GM12873 (cell line): ENCODE measurements around the gene NT5C3A.

Source experiments
- CTCF ChIP-seq: IDR thresholded peaks from 2 replicates; pipeline ENCODE4 v1.5.1; 2012; ENCODE audit warnings: low read depth, mild to moderate bottlenecking, moderate library complexity, low read length, control low read depth; ENCODE audit not compliant: insufficient read depth; ENCODE audit errors: missing control alignments

The NT5C3A gene

DNA sequence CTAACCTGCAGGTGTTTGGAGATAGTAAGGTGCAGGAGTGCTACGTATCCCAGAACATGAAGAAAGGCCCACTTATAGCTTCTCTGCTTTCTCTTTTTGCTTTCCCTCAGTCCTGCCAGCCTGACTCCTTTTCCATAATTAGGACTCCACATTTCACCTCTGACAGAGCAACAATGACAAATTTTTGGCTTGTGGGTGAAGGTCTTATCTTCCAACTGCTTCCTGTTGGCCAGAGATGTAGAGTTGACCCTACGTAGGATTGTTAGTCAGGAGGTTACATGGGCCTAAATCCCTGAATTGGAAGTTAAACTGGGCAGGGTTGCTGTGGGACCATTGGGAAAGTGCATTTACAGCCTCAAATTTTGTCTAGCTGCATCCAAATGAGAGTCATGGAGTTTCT, 25.3 kb upstream of the NT5C3A start:
- no peak for TF ChIP-seq CTCF

DNA sequence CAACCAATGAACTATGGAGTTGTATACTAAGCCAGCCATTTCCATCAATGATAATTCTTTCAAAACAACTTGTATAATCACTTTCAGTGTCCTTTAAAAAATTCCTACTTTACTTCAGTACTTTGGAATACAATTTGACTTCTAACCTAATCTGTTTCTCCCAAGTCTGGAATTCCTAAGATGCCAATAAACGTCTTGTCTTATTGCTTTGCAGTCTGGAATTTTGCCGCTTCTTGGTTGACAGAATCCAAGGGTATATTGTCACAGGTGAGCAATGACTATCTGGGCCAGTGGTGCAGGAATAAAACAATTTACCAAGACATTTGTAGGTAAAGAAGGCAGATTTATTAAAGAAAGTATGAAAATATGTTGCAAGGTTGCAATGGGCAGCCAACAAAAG, 24.8 kb upstream of the NT5C3A start:
- no peak for TF ChIP-seq CTCF

GRCh38 chr7:33079763-33080690, 17.5 kb upstream of the NT5C3A start:
- no peak for TF ChIP-seq CTCF

DNA sequence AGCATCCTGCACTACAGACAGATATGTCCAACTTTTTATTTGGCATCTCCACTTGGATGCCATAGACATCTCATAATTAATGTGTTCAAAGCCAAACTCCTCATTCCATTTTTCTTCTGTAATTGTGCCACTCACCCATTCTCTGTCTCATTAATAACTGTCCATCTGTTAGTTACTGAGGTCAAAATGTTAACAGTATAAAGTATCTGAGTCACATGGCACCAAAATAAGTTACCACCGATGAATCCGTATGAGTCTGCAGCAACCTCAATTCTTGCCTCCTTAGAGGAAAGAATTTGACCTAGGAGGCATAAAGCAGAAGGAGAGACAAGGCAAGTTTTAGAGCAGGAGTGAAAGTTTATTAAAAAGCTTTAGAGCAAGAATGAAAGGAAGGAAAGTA, 16.5 kb upstream of the NT5C3A start:
- no peak for TF ChIP-seq CTCF

DNA sequence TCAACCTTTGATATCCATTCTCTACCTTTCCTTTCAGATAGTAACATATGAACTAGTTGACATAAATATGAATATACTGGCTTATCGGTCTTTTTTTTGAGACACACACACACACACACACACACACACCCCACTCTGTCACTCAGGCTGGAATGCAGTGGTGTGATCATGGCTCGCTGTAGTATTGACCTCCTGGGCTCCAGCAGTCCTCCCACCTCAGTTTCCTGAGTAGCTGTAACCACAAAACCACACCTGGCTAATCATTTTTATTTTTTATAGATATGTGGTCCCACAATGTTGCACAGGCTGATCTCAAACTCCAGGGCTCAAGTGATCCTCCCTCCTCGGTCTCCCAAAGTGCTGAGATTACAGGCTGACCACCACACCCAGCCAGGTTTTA, 14.2 kb upstream of the NT5C3A start:
- TF ChIP-seq CTCF: no peak

- no peak for TF ChIP-seq CTCF
Measured at GRCh38 chr7:33075818-33076518, 13.4 kb upstream of the NT5C3A start.

DNA sequence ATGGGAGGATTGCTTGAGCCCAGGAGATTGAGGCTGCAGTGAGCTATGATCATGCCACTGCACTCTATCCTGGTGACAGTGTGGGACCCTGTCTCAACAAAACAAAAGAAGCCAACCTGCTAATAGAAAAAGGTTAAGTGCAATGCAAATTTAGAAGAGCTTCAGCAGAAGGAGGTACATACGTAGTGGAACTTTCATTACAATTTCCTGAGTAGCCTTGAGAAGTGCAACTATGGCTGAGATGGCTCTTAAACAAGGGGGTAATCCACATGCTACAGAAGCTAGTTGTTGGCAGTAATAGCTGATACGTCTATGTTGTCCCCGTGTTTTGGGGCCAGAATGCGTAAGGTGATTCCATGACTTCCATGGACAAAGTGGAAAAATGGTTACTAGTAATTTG, 10.7 kb upstream of the NT5C3A start:
- no peak for TF ChIP-seq CTCF
